Fibroblast of gingiva (primary cell): ENCODE measurements around the gene SEMG2.

Experiments used
- DNase-seq: peaks from one replicate; pipeline ENCODE4 v3.0.0-alpha.2; 2011; ENCODE audit warnings: low read depth

SEMG2 gene

DNA sequence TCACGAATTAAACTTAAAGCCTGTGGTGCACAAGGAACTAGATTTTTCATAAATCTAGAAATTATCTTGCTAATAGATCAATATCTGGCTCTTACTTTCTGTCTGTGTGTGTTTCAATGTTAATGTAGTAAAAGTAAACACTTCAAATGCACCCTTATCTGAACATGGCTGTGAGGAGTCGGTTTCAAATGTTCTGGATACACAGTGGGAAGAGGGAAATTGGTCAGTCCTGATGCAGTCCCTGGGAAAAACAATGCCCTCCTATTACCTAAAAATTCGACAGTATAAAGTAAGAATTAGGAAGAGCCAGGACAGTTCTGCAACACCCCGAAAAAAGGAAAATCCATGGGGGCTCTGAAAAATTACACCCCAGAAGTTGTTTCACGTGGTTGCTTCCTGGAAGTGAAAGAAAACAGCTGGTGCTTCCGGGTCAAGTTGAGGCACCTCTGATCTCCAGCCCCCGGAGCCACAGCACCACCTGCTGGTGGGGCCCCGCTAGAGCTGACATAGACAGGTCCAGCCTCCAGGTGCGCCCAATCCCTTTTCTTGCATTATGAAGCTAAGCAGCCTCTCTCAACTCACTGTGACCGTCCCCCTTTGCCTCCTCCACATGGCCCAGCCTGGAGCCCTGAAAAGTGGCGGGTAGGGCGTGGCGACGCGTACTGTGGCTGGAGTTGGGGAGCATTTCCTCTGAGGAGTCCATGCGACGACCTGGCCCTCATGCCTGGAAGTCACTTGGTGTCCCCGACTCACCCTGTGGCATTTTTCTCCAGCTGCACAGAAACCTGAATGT lies 8.3 kb downstream of the SEMG2 start:
- no peak for DNase-seq

DNA sequence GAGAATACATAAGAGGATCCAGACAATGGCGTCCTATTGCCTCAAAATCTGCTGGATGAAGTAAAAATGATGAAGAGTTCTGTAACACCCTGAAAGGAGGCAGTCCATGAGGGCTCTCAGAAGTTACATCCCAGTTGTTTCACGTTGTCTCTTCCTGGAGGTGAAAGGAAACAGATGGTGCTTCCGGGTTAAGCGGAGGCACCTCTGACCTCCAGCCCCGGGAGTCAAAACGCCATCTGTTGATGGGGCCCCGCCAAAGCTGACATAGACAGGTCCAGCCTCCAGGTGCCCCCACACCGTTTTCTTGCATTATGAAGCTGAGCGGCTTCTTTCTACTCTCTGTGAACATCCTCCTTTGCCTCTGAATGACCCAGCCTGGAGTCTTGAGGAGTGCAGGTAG lies 9.5 kb downstream of the SEMG2 start:
- no peak for DNase-seq

DNA sequence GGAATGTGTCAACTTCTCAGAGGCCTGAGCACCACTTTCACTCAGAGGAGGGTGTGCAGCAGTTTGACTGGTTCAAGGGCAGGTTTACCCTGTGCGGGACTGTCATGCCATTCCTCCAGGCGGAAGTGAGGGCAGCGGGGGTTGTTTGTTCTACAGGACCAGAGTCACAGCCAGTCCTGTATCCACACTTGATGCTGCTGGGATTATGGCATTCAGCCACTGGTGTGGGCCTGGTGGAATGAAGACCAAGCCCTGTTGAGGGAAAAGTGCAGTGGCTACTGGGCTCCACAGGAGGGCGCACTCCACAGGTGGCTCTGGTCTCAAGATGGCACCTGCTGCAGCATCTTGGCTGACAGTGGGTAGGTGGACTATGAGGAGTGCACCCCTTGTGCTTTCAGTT lies 14.8 kb downstream of the SEMG2 start:
- DNase-seq = no peak

DNA sequence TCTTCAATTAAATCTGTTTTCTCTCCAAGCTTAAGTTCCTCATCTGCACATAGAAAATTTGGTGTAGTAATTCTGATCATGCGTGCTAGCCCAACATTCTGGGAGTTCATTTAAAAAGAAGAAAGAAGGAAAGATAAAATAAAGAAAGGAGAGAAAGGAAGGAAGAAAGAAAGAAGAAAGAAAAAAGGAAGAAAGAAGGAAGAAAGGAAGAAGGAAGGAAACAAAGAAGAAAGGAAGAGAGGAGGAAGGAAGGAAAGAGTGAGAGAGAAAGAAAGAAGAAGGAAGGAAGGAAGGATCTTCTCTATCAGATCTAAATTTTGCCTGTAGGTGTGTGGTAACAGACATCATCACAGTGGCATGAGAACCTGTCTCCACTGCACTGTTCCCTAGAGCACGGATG lies 17.0 kb downstream of the SEMG2 start:
- DNase-seq = no peak

DNA sequence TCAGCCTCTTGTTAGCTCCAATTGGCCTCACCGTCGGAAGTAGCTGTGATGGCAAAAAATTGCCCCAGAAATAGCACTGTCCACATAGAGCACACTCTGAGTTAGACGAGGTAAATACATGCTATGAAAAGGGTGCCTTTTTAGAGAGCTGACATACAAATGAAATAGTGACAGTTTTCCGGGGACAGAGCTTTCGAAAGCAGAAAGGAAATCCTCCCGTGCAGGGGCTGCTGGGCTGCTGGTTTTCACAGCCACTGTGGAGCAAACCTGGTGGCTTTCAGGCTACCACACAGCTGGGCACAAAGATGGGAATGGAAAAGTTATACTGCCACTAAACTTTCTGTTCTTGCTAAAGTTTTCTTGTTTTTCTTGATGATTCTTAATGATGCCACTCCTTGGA lies 24.9 kb downstream of the SEMG2 start:
- DNase-seq = no peak

DNA sequence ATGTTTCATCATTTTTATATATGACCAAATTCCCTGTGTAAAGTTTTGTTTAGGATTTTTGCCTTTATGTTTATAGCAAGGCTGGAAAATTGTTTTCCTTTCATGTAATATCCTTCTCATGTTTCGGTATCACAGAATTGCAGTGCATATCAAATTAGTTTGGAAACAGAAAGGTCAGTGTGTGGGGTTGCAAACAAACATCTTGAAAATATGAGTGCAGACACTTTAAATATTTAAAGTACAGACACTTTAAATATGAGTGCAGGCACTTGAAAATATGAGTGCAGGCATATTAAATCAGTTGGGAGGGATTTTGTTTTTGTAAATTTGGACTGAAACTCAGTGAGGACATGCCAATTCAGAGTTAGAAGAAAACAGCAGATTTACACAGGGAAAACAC lies 26.7 kb downstream of the SEMG2 start:
- no peak for DNase-seq

DNA sequence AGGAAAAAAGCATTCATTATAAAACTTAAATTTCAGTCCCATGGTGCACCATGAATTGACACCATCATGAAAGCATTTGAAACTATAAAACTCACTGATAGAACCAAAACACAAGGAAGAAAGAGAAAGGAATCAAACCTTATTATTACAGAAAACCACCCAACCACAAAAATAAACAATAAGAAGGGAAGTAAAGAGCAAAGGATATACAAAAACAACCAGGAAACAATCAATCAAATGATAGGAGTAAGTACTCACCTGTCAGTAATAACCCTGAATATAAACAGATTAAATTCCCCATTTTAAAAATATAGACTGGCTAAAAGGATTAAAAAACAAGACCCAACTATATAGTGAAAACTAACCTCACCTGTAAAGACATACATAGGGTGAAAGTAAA lies 27.4 kb downstream of the SEMG2 start:
- DNase-seq = no peak

DNA sequence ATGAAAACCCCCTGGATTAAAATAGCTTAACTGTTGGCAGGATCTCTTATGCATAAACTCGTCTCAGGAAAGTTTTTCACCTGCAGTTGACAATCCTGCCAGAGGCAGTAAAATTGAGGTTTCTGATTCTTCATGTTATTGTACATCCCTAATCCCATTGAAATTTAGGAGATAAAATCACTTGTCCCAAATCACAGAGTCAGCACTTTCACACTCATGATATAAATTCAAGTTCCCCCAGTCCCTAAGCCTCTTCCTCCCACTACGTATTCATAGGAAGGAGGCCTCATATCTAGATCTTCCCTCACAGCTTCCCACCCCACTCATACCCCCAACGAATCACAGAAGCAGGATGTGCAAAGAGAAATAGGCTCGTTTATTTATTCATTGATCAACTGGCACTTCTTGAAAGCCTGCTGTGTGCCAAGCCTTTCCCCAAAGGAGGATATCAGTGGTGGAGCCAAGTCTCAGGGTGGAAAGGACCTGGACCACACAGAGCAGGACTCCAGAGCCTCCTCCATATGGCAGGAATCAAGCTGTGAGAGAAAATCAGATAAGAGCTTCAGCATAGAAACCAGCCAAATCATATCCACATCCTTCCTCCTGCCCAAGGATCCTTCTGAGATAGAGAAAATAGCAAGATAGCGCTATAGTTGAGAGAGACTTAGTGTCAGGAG lies 30.8 kb downstream of the SEMG2 start:
- DNase-seq = no peak

DNA sequence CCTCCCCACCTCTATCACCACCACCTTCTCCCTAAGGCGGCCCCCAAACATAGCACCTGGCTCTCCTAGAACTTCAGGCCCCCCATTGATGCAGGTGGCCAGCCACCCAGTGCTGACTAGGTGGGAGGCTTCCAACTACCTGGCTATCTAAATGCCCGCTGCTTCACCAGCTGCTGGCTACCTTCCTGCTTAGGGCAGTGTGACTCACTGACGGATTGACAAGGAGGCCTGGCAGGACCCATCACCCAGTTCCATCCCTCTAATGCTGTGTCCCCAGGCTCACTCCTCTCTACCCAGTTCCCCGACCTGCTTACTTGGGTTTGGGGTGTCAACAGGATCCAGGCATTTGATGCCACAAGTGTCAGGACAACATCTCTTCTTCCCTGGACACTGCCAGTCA lies 32.1 kb downstream of the SEMG2 start:
- no peak for DNase-seq

DNA sequence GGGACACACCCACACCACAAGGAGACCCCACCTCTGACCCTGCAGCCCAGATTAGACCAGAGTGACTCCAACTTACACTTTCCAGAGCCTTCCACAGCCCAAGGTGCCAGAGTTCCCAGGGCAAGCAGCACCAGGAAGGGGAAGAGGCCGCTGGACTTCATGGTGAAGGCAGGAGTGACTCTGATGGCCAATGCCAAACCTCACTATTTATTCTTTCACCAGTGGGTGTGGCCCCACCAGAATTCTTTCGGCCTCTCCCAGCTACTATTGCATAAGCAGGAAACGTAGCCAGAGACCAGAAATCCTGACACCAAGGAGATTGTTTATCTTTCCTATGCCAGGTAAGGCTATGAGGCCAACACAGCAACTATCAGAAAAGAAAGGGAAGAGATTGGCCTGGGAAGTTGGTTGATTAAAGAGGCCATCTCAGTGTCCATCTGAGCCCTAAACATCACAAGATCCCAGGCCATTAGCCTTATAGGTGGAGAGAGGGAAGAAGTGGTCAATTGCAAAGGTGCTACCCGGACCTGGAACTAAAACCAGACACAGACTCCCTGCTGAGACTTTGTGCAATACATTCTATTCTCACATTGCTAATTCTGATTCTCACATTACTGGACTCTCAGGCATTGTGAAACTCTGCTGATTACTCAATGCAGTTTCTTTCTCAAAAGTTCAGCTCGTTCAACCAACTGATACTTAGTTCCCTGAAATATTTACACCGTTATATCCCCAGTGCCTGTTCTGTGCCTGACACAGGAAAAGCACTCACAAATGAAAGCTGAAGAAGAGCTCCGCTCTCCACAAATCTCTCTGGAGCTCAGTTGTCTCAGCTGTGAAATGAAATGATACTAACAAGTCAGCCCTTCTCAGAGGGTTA lies 33.5 kb downstream of the SEMG2 start, which contains the start of gene SLPI:
TSS of gene SLPI (minus strand) at position 182 of the 880 bp plus-strand sequence. CDS start at position 161, 21 bp downstream.
- DNase-seq = peak; percentile 71

DNA sequence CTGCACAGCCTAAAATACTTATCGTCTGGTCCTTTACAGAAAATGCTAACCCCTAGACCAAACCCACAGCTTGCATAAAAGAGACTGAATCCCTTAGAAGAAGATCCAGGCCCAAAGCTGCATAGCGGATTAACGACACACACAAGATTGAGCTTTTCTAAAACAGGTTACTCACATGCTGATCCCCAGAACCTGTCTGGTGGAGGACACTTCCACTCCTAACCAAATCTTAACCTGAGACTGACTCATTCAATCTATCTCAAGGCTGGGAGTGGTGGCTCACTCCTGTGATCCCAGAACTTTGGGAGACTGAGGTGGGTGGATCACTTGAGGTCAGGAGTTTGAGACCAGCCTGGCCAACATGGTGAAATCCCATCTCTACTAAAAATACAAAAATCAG lies 36.0 kb downstream of the SEMG2 start:
- no peak for DNase-seq

DNA sequence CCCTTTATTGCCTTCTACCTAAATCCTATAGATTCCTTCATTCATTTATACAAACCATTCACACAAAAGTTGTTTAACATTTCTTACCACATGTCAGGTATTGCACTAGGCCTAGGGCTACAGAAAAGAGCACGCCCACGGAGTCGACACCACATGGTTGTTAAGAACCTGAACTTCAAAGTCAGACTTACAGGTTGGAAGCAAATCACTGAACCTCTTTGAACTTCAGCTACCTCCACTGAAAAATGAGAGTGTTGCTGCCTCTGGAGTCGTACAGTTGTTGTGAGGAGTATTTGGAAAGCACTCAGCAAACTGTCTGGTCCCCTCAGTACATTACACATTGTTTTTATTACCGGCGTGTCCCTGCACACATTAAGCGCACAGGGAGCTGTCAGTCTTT lies 36.5 kb downstream of the SEMG2 start:
- DNase-seq = no peak

DNA sequence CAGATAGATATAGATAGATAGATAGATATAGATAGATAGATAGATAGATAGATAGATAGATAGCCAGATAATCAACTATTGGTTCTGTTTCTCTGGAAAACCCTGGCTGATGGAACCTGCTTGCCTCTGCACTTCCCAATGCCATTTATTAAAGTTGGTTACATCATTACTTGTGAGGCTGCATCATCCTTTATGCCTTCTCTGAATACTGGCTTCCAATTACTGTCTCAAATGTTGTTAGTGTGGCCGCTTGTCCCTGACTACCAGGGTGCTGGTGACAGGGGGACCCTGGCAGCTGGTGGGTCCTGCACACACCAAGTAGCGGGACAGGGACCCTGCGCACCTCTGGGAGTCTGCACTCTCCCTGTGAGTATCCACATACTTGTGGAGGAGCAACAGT lies 37.1 kb downstream of the SEMG2 start:
- no peak for DNase-seq

DNA sequence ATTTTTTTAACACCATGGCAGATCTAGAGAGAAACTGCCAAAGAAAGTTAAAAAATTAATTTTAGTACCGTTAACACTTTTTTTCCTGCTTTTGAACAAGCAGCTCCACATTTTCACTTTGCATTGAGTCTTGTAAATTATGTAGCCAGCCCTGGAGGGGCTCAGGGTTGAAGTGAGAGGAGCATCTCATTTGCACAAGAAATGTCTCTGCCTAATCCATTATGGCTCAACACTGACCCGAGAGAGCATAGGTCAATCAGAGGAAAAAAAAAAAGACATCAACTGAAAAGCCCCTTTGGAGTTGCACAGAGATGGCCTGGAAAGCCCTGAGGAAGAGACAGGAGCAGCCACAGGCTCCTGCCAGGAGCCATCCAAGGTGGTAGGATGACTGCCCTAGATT lies 37.5 kb downstream of the SEMG2 start:
- DNase-seq = no peak

DNA sequence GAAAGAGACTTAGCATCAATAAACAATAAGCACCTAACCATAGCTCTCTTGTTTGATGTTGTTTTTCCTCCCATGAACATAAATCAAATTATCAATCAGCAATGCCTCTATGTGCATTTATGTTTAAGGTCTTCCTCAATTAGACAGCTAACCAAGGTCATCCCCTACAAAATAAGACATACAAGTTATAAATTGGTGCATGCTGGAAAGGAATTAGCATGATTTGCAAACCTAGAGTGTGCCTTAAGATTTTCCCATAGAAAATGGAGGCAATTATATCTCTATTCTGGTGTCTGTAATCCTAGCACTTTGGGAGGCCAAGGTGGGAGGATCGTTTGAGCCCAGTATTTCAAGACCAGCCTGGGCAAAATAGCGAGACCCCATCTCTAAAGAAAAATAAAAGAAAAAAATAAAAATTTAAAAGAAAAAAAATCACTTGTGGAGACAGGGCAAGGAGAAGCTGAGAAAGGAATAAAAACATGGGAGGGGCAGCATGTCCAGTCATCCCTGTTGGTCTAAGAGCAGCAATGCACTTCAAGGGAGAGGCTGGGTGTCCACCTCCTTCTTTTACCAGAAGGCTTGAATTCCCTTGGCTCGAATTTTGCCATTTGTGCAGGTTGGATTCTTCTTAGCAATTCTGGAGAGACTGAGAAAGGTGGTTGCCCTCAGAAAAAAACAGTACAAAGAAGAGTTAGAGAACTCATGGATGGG lies 42.5 kb downstream of the SEMG2 start:
- DNase-seq = no peak

DNA sequence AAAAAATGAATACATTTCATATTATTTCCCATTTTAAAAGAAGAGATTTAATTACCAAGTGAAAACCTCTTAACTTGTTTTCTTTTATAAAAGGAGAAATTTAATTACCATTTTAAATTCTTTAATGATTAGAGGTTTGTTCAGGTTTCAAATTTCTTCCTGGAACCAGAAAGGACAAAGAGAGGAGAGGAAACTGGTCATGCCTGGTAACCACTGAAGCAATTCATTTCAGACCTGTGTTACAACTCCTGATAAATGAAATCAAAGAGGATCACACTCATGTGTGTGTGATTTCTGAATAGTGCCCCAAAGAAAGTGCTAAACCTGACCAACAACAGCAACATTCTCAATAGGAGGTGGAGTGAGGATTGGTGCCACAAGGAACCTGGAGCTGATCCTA lies 45.8 kb downstream of the SEMG2 start:
- no peak for DNase-seq

DNA sequence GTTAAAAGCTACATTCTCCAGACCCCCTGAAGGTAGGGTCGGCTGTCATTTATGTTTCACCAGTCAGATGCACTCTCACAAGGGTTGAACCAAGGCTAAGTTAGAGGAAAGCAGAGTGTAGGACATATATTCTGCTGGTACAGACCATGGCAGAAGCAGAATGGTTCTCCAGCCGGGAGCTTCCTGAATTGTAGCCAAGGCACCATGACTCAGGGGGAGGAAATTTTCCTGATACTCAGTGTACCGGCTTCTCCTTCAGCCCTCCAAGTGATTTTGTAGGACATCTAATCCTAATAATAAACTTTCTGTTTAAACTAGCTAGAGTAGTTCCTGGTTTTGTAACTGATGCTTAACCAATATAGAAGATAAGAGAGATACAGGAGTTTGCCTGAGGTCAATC lies 47.4 kb downstream of the SEMG2 start:
- DNase-seq = no peak

DNA sequence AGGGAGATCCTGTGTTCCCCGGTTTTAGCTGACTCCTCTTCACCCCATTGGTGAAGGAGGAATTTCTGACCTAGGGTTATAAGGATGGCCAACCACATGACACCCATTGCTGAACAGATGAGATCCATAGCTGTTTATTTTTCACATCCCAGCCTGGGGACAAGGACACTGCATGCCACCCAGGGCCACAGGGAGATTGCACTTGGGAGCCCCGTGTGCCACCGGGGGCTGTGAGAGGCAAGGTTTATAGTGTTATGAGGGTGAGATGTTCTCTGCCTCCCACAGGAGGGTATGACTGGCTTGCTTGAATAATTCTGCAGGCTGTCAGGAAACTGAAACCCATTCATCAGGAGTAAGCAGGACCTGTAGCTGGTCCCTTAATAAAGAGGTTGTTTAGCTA lies 47.9 kb downstream of the SEMG2 start:
- no peak for DNase-seq

DNA sequence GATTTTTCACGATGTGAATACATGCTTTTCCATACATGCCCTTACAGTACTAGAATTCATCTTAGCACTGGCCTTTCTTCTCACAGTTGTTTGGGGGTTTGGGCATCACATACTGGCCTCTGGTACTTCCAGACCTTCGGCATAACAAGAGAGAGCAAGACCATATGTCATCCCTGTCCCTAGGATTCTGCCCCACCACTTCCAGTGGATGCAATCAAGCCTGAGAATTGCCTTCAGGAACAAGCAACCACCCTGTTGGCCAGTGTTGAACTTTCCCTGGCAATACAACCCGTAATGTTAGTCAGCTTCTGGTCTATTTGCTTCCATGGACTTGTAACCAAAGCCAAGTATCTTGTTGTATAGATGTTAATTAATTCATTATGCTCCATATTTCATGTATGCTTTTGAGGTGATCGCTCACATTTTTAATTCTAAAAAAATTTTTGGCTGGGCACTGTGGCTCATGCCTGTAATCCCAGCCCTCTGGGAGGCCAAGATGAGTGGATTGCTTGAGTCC lies 48.6 kb downstream of the SEMG2 start:
- no peak for DNase-seq
